Loucy (cell line): Measurements from ENCODE around the gene UBE2QL1.

Source experiments
- EZH2phosphoT487 ChIP-seq: fragments of 200-600 bp; IDR thresholded peaks from 2 replicates; pipeline ENCODE4 v1.6.1; 2018; ENCODE audit warnings: antibody characterized with exemption, mild to moderate bottlenecking, moderate library complexity, borderline replicate concordance
- TF ChIP-seq, protein P1 (sequence below): fragments of 200-600 bp; sonication (generic); conservative IDR thresholded peaks from 2 replicates; pipeline ENCODE4 v1.5.1; 2014; ENCODE audit warnings: mild to moderate bottlenecking, antibody characterized with exemption, low read length

DNA sequence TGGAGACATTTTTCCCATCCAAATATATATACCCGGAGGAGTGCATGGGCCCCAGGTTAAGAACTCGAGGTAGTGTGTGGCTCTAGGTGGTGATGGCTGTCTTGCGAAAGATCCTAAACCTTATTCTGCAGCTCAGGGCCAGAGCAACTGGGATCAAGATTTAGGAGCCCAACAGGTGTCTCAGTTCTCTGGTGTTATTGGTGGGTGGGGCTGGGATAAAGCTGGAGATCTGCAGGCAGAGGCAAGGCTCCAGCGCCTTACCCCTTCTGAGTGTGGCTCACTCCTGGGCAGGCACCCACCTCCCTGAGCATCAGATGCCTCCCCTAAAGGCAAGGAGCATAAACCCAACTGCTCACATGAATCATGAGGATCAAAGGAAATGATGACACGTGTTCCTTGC lies 11.2 kb downstream of the UBE2QL1 start:
- TF ChIP-seq, protein P1, sequence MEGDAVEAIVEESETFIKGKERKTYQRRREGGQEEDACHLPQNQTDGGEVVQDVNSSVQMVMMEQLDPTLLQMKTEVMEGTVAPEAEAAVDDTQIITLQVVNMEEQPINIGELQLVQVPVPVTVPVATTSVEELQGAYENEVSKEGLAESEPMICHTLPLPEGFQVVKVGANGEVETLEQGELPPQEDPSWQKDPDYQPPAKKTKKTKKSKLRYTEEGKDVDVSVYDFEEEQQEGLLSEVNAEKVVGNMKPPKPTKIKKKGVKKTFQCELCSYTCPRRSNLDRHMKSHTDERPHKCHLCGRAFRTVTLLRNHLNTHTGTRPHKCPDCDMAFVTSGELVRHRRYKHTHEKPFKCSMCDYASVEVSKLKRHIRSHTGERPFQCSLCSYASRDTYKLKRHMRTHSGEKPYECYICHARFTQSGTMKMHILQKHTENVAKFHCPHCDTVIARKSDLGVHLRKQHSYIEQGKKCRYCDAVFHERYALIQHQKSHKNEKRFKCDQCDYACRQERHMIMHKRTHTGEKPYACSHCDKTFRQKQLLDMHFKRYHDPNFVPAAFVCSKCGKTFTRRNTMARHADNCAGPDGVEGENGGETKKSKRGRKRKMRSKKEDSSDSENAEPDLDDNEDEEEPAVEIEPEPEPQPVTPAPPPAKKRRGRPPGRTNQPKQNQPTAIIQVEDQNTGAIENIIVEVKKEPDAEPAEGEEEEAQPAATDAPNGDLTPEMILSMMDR, result no peak
- no peak for TF ChIP-seq EZH2phosphoT487
